HG02938 (cell line): ENCODE data around the gene ARMH2.

Source experiments
- ATAC-seq: cut with Tn5 transposase; IDR thresholded peaks from one replicate; pipeline ENCODE4 v1.9.1; 2021; ENCODE audit warnings: mild to moderate bottlenecking, moderate library complexity; ENCODE audit not compliant: unreplicated experiment

ARMH2 gene

DNA sequence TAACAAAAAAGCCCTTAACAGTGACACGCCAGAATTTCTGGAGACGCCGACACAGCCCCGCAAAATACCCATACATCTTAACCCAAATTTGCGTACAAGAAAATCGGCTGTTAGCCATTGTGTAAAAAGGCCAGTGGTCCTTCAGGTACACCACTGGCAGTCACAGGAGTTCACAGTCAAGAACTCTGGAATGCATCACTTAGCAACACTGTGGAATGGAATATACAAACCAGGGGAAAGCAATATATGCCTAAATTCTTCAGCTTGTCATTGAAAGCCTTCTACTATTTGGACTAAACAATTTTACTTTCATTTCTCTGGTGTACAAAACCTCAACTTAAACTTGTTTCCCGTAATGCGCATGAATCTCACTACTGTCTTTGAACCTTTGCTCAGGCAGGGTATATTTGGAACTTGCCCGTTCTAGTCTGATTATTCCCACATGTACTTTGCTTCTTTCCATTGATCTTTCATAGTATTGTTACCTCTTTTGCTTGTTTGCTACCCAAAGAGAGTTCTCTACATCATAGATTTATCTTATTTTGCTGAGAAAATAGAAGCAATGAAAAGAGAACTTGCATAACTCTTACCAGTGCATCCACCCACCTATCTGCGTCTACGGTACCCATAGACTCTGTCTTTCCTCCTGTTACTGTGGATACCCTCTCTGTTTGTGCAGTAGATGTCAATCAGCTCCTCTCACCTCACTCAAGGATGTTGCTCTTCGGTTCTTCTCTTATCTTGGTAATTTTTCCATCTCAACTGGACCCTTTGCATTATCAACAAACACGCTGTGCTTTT, at the start of gene ARMH2:
Gene ARMH2, minus strand, starts transcription at position 178 of the 801 bp plus-strand sequence. Its CDS starts 60 bp downstream, at position 118.
- no peak for ATAC-seq

DNA sequence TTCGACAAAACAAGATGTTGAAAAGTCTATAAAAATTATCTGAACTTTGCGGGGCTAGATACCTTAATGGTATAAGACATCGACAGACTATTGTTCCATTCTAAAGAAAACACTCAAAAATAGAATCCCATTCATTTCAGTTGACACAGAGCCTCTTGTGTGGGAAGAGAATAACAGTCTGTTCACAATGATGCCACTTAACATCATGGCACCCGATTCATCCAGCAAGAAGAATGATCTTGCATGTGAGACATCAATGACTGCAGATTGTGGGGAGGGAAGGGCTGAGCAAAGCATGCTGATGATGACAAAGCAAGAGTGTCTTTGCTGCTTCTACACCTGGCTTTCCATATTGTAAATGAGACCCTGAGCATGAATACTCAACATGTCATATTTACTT, 49.7 kb upstream of the ARMH2 start:
- ATAC-seq: no peak

DNA sequence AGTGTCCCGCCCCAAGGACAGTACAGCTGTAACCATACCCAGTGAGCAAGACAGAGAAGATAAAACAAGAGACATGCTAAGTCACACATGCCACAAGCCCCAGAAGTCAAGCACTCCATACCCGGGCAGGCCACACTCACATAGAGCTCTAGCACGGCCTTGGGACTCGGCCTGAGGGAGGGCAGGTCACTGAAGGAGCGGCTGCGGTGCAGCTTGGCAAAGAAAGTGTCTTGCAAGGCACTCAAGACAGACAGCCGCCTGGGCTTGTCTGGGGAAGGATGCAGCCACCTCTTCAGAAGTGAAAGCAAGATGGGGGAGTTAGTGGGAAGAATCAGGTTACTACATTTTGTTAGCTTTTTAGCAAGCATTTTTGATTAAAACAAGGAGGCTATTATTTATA, 48.7 kb upstream of the ARMH2 start:
- ATAC-seq: no peak

DNA sequence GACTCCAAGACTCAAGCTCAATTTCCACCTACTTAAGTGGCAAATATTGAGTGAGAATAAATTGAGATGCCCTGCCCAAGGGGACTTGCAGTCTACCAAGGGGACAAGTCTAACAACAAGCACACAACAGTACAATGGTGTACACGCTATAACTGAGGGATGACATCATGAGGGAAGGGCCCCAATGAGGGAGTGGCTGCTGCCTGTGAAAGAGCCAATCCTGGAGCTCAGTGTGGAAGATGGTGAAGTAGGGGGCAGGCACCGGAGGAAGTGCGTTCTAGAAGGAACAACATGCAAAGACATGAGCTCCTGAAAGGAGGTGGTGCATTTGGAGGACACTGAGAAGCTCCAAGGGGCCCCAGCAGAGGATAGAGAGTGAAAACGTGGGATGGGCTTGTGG, 46.9 kb upstream of the ARMH2 start:
- ATAC-seq: no peak

DNA sequence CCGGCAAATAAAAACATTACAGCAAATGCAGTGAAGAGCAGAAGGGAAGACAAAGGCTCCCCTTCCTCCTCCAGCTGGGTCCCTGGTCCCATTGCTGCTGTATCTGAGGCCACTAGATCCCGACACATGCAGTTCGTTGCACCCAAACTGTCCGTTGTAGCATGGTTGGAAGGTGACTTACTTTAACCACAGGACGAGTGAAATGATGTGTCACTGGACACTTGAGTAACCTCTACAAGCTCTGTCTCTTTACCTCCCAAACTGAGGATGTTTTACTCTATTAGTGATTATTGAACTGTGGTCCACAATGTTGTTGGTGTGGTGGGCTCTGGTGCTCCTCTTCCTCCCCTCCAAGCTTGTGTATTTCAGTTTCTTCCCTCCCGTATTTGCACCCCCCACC, 46.2 kb upstream of the ARMH2 start:
- no peak for ATAC-seq

DNA sequence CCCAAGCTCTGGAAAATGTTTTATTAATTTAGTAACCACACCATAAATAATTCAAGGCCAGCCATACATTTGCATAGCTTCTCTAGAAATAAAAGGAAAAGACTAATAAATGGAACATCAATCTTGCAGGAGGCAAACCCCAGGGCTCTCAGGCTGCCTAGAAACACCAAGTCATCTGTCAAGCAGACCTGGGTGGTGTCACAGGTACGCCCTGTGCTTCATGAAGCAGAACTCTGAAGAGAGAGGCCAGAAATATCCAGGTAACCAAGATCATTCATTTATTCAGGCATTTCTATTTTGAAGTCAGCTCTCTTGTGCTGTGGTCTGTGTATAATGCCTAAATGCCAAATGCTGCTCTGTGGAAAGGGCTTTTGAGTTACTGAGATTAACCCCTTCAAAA, 45.3 kb upstream of the ARMH2 start:
- ATAC-seq: no peak

DNA sequence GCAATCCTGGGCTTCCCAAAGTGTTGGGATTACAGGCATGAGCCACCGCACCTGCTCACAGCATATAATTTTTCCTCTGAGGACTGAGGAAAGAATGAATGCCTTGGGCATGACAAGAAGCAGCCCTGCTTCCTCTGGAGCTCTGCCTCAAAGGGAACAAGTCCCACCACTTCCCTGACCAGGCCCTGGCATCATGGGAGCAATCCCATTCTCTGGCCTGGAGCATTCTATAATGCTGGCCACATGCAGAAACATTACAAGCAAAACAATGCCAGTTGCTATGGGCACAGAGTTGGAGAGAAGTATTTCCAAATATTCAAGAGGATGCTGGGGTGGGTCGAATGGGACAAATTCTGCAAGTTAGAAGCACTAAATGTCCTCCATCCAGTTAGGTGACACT, 41.5 kb upstream of the ARMH2 start:
- ATAC-seq: no peak

DNA sequence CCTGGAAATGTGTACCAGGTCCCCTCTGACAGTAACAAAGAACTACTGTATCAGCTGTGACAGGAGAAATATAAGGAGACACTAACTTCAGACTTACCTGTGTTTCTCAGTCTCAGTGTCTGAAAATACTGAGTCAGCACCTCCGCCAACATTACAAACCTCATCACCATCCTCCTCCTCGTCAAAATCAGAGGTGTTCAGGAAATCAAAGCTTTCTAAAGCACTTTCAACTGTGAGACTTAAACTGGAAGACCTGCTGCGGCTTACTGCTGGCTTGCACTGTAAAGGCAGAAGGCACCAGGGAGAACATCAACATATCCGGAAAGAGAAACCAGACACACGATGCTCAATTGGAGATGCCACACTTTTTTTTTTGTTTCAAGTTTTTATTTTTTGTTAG, 40.3 kb upstream of the ARMH2 start:
- no peak for ATAC-seq

DNA sequence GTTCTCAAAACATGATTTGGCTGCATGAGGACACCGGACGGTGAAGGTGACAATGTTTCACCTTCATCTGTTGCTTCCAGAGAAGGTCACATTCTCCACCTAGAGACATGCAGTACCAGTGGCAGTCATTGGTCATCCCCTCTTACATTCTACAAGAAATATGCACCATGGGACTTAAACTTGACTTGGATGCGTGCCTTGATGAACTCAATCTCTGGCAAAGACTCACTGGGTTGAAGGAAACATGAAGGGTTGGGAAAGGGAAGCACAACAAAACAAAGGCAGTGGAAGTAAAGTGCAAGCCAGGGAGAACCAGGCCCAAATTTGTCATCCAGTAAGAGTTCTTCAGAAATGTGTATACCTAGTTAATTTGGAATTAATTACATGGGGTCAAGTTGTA, 39.4 kb upstream of the ARMH2 start:
- no peak for ATAC-seq

DNA sequence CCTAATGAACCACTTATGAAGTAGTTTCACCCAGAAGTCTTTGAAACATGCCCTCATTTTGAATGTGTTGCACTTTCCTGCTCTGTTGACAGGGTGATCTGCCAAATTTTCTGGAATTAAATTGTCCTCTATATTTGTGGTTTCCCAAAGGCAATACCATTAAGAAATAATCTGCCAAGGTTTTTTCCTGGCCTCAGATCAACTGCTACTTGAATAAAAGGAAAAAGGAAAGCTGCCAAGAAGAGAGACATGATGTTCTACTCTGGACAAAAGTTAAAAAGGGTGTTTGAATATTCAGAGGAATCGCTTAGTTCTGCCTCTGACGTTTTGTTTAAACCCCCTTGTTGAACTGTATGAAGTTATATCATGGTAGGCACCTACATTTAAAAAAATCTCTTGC, 37.4 kb upstream of the ARMH2 start:
- no peak for ATAC-seq

DNA sequence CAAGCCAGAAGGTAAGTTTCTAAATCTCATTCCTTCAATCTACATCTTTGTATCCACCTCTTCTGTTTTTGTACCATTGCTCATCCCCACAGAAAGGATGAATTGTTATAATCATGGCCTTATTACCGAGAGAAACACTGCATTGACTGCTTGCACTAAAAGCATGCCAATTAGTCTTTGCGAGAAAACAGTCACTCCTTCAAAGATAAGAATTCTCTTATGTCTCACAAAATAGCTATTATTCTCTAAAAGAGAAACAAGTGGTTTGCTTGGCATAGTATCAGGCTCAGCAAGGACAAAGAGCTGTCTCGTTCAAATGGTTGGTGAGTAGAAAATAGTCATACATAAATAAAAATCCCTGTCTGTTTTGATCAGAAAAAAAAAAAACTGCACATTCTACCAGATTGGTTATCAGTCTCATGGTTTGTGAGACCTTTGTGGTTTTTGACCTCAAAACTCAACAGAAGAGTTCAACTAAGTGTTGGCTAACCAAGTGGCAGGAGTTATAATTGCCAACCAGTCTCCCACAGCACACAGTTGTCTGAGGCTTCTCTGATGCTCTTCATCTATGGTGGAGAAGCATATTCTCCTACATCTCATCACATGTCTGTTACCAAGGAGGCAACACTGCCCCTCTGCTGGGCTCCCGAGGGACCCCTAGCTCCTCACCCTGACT, 35.1 kb upstream of the ARMH2 start:
- ATAC-seq: no peak

DNA sequence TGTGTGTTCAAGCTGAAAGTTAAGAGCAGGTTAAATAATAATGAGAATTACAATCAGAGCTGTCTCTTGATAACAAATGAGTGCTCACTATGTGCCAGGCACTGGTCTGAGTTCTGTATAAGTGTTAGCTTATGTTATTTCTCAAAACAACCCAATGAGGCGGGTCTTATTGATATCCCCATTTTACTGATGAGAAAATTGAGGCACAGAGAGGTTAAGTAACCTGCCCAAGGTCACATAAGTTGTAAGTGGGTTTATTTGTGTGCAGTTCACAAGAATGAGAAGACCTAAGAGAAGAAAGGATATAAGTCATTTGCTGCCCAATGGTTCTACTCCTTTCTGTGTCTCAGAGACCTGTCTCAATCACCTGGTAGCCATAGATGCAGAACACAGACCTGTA, 34.1 kb upstream of the ARMH2 start:
- no peak for ATAC-seq

DNA sequence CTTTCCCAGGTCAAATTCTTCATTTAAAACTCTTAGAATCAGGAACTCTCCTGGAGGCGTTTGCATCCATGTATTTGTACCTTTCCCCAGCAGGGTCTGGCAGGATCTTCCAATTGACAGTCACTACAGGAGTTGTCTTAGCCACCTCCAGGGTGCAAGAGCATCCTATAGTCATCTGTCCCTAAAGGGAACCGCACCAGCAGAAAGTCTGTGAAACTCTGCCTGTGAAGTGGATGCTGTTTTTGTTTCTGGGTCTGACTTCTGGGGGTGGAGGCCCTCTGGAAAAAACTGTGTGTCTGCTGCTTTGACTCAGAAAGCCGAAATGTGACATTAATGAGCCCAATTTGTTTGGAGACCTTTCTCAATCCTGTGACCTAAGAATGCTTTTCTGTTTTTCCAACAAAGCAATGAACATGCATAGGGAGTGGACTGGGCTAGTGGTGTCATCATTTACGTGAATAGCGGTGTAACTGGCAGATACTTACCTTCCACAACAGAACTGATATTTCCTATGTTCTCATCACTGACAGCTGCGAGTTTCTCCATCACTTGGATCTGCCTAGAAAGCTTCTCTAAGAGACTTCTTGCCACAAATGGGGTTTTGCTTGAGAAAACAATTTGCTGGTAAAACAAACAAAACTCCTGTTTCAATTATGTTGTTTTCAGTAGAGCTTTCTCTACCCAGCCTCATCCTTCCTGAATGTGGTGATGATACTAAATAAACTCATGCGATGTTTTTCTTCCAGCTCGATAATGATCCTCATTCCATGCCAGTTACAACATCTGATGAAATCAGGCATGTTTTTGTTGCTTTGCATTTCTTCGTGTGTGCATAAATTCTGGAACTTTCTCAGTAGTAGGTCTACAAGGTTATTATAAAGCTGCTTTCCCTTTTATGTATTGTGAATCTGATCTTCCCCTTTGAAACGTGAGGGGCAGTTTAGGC, 33.3 kb upstream of the ARMH2 start:
- ATAC-seq: no peak

DNA sequence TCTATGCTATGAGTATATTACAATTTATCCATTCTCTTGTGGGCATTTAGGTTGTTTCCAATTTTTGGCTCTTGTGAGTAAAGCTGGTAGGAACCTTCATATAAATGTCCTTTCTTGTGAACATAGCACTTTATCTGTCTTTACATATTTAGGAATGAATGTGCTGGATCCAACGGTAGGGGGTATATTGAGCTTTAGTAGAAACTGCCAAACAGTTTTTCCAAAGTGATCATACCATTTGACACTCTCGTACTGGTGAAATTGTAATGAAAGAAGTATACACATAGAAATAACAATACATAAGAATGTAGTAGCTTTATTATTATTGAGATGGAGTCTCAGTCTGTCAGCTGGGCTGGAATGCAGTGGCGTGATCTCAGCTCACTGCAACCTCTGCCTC, 30.9 kb upstream of the ARMH2 start:
- ATAC-seq: no peak

DNA sequence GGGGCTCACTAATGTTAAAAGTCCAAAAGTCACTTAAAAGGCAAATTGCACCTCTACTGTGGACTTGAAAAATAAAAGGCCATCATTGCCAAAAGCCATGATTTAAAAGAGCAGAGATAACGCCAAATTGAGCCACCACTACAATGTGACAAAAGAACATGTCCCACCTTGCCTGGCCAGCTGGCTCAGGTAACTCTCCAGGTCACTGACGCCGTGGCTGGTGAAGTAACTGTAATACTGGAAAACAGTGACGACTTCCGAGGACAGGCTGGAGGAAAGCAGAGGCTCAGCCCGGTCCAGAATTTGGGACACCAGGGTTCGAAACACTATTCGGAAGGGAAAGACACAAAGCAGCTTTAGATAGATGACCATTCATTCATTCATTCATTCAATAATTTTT, 29.3 kb upstream of the ARMH2 start:
- ATAC-seq: no peak

DNA sequence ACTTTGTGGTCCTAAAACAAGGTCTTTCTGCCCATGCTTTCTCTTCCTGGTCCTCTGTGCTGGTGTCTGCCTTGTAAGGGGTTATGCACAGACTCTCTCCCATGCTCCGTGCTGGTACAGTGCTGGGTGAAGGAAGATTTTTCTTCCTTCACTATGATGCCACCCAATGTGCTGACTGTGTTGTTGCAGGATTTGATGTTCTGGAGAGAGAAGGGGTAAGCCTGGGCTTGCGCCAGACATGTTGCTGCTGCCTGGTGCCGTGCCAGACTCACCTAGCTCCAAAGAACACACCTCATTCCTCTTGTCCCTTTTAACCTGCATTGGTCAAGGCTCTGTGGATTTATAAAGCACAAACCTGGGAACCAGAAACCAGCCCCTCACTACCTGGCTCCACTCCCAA, 28.4 kb upstream of the ARMH2 start:
- ATAC-seq: no peak

DNA sequence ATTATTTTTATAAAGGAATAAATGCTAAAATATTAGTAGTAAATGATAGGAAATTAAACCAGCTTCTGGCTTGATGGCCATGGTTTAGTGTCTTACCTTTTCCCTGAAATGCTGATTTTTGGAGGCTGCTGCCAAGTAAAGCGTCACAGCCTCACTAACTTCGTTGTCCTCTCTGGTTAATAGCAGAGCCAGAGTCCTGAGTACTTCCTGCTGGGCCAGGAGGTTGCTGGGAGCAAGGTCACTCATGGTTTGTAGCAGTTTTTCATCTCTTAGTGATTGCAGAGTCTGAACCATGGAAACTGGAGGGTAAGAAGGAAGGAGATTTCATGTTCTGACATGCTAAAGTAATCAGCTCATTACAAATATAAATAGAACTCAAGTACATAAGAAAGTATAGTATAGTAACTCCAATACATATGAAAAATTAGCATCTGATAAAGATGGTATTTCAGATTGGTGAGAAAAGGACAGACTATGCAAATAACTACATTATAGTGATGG, 26.5 kb upstream of the ARMH2 start:
- no peak for ATAC-seq

DNA sequence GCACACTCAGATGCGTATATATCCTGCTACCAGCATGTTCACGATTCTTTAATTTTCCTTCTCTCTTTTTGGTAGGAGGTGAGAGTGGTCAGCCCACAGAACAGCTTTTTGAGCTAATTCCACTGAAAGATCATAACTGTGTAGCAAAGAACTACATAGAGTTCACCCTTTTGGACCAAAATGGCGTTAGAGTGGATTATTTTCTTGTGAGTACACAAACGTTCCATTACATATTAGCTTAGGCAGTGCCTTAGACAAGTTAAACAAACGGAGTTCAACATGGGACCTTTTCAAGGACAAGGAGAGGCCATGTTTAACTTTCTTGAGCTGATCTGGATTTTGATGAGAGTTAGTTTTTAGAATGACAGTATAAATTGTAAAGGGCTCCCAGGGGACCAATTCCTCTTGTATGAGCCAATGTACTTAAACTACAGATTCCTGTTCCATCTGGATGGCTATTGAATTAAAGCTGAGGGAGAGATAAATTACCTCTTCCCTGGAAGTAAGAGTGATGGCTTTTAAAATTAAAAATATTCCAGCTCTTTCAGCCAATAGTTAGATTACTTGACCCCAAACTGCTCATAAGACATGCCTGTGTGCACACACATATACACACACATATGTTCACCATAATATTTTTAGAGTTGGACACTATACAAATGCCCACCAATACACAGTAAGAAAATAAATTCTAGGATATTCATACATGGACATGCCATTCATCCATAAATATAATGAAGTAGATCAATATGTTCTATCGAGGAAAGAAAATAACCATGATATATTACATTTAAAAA, 25.6 kb upstream of the ARMH2 start:
- ATAC-seq: no peak

DNA sequence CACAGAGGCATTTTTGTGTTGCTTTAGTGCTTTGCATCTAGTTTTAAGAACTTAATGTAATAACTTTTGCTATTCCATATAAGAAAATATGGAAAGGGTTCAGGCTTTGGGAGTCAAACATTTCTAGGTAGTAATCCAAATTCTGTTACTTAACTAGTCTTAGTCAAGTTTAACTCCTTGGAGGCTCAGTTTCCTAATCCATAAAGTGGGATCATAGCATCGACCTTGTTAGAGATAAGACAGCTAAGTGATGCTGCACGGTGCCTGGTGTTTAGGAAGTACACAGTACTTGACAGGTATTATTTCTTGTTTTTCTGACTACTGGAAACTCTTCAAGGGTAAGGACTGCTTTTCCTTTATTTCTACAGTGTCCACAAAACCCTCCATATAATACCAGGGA, 24.5 kb upstream of the ARMH2 start:
- ATAC-seq: no peak

DNA sequence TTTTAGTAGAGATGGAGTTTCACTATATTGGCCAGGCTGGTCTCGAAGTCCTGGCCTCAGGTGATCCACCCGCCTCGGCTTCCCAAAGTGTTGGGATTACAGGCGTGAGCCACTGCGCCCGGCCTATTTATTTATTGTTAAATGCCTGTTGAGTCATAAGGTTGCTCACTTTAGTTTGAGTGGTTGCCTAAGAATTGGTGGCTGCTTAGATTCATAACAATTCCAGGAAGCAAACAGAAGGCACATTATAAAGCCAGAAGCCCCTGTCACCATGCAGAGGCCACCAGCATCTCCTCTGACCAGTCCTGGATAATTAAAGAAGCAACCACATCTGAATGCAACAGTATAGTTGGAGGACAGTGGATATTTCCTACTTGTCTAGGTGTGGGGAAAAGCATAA, 24.0 kb upstream of the ARMH2 start:
- ATAC-seq: no peak
